Smooth muscle cell (in vitro differentiated cells): ENCODE data around the gene CDC40. TPM values are rescaled to one million over a fixed set of nuclear protein-coding genes. Genes with fewer than 3 reads are reported as not detected.

ENCODE experiments used
- DNase-seq: peaks from one replicate; lab custom pipeline; 2025; ENCODE audit not compliant: unreplicated experiment; lab: John Stamatoyannopoulos, UW
- H2AFZ ChIP-seq: fragments of 200-600 bp; sonication (generic); 2 replicates; pipeline ENCODE4 v1.6.0; 2016; ENCODE audit warnings: antibody characterized with exemption, low read depth, mild to moderate bottlenecking
- H3F3A ChIP-seq: fragments of 200-600 bp; sonication (generic); 2 replicates; pipeline ENCODE4 v1.6.0; 2017; ENCODE audit warnings: antibody characterized with exemption, low read depth
- H3K27ac ChIP-seq: fragments of 200-600 bp; sonication (generic); 2 replicates; pipeline ENCODE4 v1.5.1; 2016; ENCODE audit warnings: low read depth, mild to moderate bottlenecking
- H3K27me3 ChIP-seq: fragments of 200-600 bp; sonication (generic); 2 replicates; pipeline ENCODE4 v1.6.1; 2016; ENCODE audit warnings: low read depth, mild to moderate bottlenecking
- H3K36me3 ChIP-seq: fragments of 200-600 bp; sonication (generic); 2 replicates; pipeline ENCODE4 v1.5.1; 2016; ENCODE audit warnings: low read depth
- H3K4me1 ChIP-seq: fragments of 200-600 bp; sonication (generic); 2 replicates; pipeline ENCODE4 v1.5.1; 2016; ENCODE audit warnings: low read depth
- H3K4me2 ChIP-seq: fragments of 200-600 bp; sonication (generic); 2 replicates; pipeline ENCODE4 v1.6.0; 2016; ENCODE audit warnings: mild to moderate bottlenecking
- H3K4me3 ChIP-seq: fragments of 200-600 bp; sonication (generic); 2 replicates; pipeline ENCODE4 v1.5.1; 2016; ENCODE audit warnings: mild to moderate bottlenecking
- H3K79me2 ChIP-seq: fragments of 200-600 bp; sonication (generic); 2 replicates; pipeline ENCODE4 v1.6.0; 2016; ENCODE audit warnings: low read depth, mild to moderate bottlenecking
- H3K9ac ChIP-seq: fragments of 200-600 bp; sonication (generic); 2 replicates; pipeline ENCODE4 v1.6.0; 2016; ENCODE audit warnings: low read depth
- H3K9me3 ChIP-seq: fragments of 200-600 bp; sonication (generic); replicated peaks from 2 replicates; pipeline ENCODE4 v1.5.1; 2016; ENCODE audit warnings: low read depth
- H4K20me1 ChIP-seq: fragments of 200-600 bp; sonication (generic); 2 replicates; pipeline ENCODE4 v1.6.0; 2016; ENCODE audit warnings: low read depth
- CTCF ChIP-seq: fragments of 200-600 bp; sonication (generic); IDR thresholded peaks from 2 replicates; pipeline ENCODE4 v1.5.1; 2017; ENCODE audit warnings: borderline replicate concordance, mild to moderate bottlenecking, antibody characterized with exemption; ENCODE audit not compliant: insufficient read depth, poor library complexity, severe bottlenecking
- WGBS: methylation state at CpG from one replicate; pipeline ENCODE4 v1.1.7; 2016; ENCODE audit warnings: low lambda C conversion rate; 5-methylcytosine and 5-hydroxymethylcytosine counted together
- polyA plus RNA-seq: library from polyadenylated mRNA; unstranded; fragments of >200 nt; fragmentation: Nextera tagmentation; extraction: Ambion mirVana; gene quantifications from 2 replicates; pipeline ENCODE4 v1.2.1, GENCODE V29; 2016
- total RNA-seq: library from RNA; depleted of rRNA; stranded (reverse); fragments of >200 nt; gene quantifications from 2 replicates; pipeline ENCODE4 v1.2.3, GENCODE V29; 2014

Gene CDC40
- total and polyA plus RNA-seq, 2 experiments from 2014 or later = 20.9 to 28.8 TPM

GRCh38 chr6:110250058-110250457 is 69.8 kb downstream of the CDC40 start:
- Histone ChIP-seq H3K4me3 (no peak overlapping the region), H3K4me1 (no peaks in the 10 kb centered on the region), H3F3A (no peaks in the 10 kb centered on the region), H3K79me2 (no peaks in the 10 kb centered on the region), H3K27me3 (no peaks in the 10 kb centered on the region), H2AFZ (no peak overlapping the region), H3K36me3 (no peaks in the 10 kb centered on the region), H3K4me2 (no peak overlapping the region), H4K20me1 (no peaks in the 10 kb centered on the region), H3K9ac (no peak overlapping the region), H3K9me3 (no peaks in the 10 kb centered on the region), H3K27ac (no peak overlapping the region)
- TF ChIP-seq CTCF = no peak
- 84% methylated on average over 4 of the region's 4 CpGs for WGBS
- no peak for DNase-seq

GRCh38 chr6:110250838-110251237 is 70.6 kb downstream of the CDC40 start:
- H3F3A ChIP-seq = no peaks in the 10 kb centered on the region
- no peak overlapping the region for H3K27ac ChIP-seq
- no peak overlapping the region for H2AFZ ChIP-seq
- no peaks in the 10 kb centered on the region for H3K9me3 ChIP-seq
- no peak for DNase-seq
- WGBS = 73% methylated on average over 5 of the region's 5 CpGs
- H3K27me3 ChIP-seq = no peaks in the 10 kb centered on the region
- H3K4me3 ChIP-seq = no peak overlapping the region
- H3K9ac ChIP-seq = no peak overlapping the region
- no peaks in the 10 kb centered on the region for H3K36me3 ChIP-seq
- TF ChIP-seq CTCF = no peak
- H3K4me2 ChIP-seq = no peak overlapping the region
- no peaks in the 10 kb centered on the region for H4K20me1 ChIP-seq
- H3K4me1 ChIP-seq = no peaks in the 10 kb centered on the region
- H3K79me2 ChIP-seq = no peaks in the 10 kb centered on the region

GRCh38 chr6:110255211-110255750 is 75.1 kb downstream of the CDC40 start:
- no peak overlapping the region for H2AFZ ChIP-seq
- TF ChIP-seq CTCF = no peak
- no peaks in the 10 kb centered on the region for H4K20me1 ChIP-seq
- H3K4me3 ChIP-seq = no peak overlapping the region
- no peaks in the 10 kb centered on the region for H3K36me3 ChIP-seq
- H3K27me3 ChIP-seq = no peaks in the 10 kb centered on the region
- H3K79me2 ChIP-seq = no peaks in the 10 kb centered on the region
- no peak for DNase-seq
- WGBS = 19% methylated on average over 5 of the region's 5 CpGs
- H3K4me1 ChIP-seq = no peaks in the 10 kb centered on the region
- no peak overlapping the region for H3K27ac ChIP-seq
- H3K4me2 ChIP-seq = no peak overlapping the region
- H3K9ac ChIP-seq = no peak overlapping the region
- H3F3A ChIP-seq = no peaks in the 10 kb centered on the region
- H3K9me3 ChIP-seq = no peaks in the 10 kb centered on the region

- H3F3A ChIP-seq = no peaks in the 10 kb centered on the region
- 94% methylated on average over 2 of the region's 2 CpGs for WGBS
Measured at GRCh38 chr6:110256366-110256765, 76.1 kb downstream of the CDC40 start.

More at GRCh38 chr6:110256366-110256765, 76.1 kb downstream of the CDC40 start:
- Histone ChIP-seq H3K27ac (no peak overlapping the region), H3K4me1 (no peaks in the 10 kb centered on the region), H4K20me1 (no peaks in the 10 kb centered on the region), H3K36me3 (no peaks in the 10 kb centered on the region), H3K4me2 (no peak overlapping the region), H2AFZ (no peak overlapping the region), H3K79me2 (no peaks in the 10 kb centered on the region), H3K27me3 (no peaks in the 10 kb centered on the region), H3K9me3 (no peaks in the 10 kb centered on the region), H3K4me3 (no peak overlapping the region), H3K9ac (no peak overlapping the region)
- DNase-seq = no peak
- no peak for TF ChIP-seq CTCF
